Tibial artery (tissue), 4 donors: ENCODE data around the gene GPR89A.
"Not testable (repeated sequence)": the region's sequence is repeated elsewhere in the genome, so short reads cannot be mapped to it uniquely, and the experiment has no call there.

Experiments used
- DNase-seq, 2 donors: peaks; one replicate each; pipeline ENCODE4 v3.0.0-alpha.2; 2019
- H3K27ac ChIP-seq, 2 donors: fragments of 200-600 bp; sonication (generic) in 1 of 2; 1 replicate in 1 of 2; 2 replicates in 1 of 2; pipeline ENCODE4 v1.5.1; 2018 to 2019; ENCODE audit warnings: mild to moderate bottlenecking in 1 of 2
- H3K27me3 ChIP-seq, 2 donors: fragments of 200-600 bp; sonication (generic) in 1 of 2; one replicate each; pipeline versions ENCODE4 v1.5.1 to v1.6.0; 2016 to 2019
- H3K36me3 ChIP-seq, 3 donors: fragments of 200-600 bp; sonication (generic) in 2 of 3; one replicate each; pipeline ENCODE4 v1.5.1; 2016 to 2019; ENCODE audit warnings: mild to moderate bottlenecking in 2 of 3
- H3K4me1 ChIP-seq, 4 donors: fragments of 200-600 bp; sonication (generic) in 2 of 4; 1 replicate in 3 of 4; 2 replicates in 1 of 4; pipeline ENCODE4 v1.5.1; 2016 to 2019
- H3K4me3 ChIP-seq, 2 donors: fragments of 200-600 bp; sonication (generic) in 1 of 2; 1 replicate in 1 of 2; 2 replicates in 1 of 2; pipeline ENCODE4 v1.5.1; 2018 to 2019; ENCODE audit warnings: mild to moderate bottlenecking in 2 of 2
- H3K9me3 ChIP-seq, 3 donors: fragments of 200-600 bp; sonication (generic) in 1 of 3; one replicate each; pipeline ENCODE4 v1.5.1; 2016 to 2019
- CTCF ChIP-seq, 2 experiments: fragments of 200-600 bp in 1 of 2; fragments of 450-650 bp in 1 of 2; IDR thresholded peaks; one replicate each; pipeline ENCODE4 v1.5.1; 2017 to 2019; ENCODE audit warnings: antibody characterized with exemption in 2 of 2, mild to moderate bottlenecking in 1 of 2, moderate library complexity in 1 of 2
- intact Hi-C: fragments of 100-400 bp; cut with DNase I; formaldehyde crosslinking; loops from one replicate; pipeline ENCODE4 v1.15.0; 2023; ENCODE audit warnings: low total_unique reads

Gene GPR89A

DNA sequence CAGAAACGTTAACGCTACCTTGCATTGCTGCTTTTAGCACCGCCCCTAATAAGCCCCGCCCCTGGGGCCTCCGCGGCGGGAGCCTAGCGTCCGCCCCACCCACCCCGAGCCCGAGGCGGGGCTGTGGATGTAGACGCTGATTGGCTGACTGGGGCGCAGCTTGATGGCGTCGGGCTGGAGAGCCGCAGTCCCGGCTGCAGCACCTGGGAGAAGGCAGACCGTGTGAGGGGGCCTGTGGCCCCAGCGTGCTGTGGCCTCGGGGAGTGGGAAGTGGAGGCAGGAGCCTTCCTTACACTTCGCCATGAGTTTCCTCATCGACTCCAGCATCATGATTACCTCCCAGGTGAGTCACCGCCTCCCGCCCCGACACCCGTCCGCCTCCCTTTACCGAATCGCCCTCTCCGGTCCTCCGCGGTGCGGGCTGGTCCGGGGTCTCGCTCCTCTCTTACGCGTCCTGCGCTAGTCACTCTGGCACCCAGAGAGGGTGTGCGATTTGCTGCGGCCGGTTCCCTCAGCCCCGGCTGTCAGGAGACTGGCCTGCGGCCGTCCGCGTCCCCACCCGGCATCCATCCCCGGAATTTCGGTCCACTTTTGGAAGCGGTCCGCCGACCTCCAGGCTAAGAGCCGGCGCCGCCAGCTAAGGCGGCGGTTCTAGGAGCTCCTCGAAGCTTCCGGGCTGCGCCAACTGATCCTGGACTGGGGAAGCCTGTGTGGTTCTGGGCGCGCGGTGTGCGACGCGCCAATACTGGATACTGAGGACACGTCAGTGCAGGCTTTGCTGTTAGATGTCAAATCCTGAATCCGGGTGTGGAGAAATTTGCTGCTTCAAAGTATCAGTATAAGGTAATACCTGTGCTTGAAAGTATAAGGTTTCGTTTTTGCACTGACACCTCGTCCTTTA is at the start of gene GPR89A:
GPR89A (plus strand) TSS at position 156 of the 901 bp plus-strand sequence; CDS start at position 302, 146 bp downstream.
- Histone ChIP-seq H3K4me3 (peak within 1 kb of the TSS; percentile 75 to 95), H3K4me1 (peaks cover 0 to 12% (median 5%) of the 10 kb centered on the region in 4 donors), H3K27ac (peak within 1 kb of the TSS; percentile 83 to 93)
- H3K36me3 ChIP-seq, intact Hi-C loops, H3K9me3 ChIP-seq, H3K27me3 ChIP-seq: not testable (repeated sequence)
- peak; percentile 92 to 96 for DNase-seq

- DNase-seq, H3K4me1 ChIP-seq, intact Hi-C loops, H3K27ac ChIP-seq, H3K4me3 ChIP-seq, H3K9me3 ChIP-seq, H3K27me3 ChIP-seq, H3K36me3 ChIP-seq: not testable (repeated sequence)
These were observed 21.0 kb upstream of the GPR89A start for GRCh38 chr1:145586820-145587219.

DNA sequence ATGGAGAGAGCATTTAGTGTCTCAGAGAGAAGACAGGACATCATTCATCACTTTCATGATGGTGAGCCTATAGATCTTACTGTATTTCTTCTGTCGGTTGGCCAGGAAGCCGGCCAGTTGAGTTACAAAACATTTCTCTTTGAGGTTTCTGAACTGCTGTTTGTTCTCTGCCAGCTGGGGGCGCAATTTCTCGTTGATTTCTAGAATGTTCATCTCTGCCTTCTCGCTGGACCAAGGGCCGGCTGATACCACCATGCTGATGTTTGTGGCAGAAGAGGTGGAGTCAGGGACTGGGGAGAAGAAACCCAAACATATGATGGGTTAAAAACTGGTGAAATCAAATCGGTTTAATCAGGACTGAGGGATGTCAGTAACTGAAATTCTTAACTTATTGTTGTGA is 17.0 kb upstream of the GPR89A start:
- intact Hi-C loops, H3K36me3 ChIP-seq, H3K27me3 ChIP-seq, H3K27ac ChIP-seq, H3K4me3 ChIP-seq, H3K9me3 ChIP-seq, H3K4me1 ChIP-seq, DNase-seq: not testable (repeated sequence)

DNA sequence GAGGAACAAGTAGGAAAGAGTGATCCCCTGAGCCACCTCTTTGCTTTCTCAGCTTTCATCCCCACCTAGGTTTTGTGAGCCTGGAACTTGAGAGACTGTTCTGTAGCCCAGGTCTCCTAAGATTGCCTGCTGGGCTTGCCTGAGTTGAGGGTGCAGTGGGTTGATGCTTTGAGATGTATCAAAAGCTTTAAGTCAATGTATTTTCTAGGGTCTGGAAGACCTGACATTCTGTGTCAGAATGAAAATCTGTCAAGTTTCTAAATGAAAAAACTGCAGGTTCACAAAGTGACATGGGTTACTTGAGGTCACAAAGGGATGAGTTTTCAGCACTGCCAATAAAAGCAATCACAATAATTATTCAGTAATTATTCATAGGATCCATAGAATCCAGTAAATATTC is 15.4 kb upstream of the GPR89A start:
- DNase-seq, H3K9me3 ChIP-seq, H3K27ac ChIP-seq, H3K27me3 ChIP-seq, H3K4me1 ChIP-seq, intact Hi-C loops, H3K4me3 ChIP-seq, H3K36me3 ChIP-seq: not testable (repeated sequence)

GRCh38 chr1:145595421-145595820 is 12.4 kb upstream of the GPR89A start:
- H3K4me1 ChIP-seq, H3K36me3 ChIP-seq, intact Hi-C loops, DNase-seq, H3K9me3 ChIP-seq, H3K27me3 ChIP-seq, H3K4me3 ChIP-seq, H3K27ac ChIP-seq: not testable (repeated sequence)

DNA sequence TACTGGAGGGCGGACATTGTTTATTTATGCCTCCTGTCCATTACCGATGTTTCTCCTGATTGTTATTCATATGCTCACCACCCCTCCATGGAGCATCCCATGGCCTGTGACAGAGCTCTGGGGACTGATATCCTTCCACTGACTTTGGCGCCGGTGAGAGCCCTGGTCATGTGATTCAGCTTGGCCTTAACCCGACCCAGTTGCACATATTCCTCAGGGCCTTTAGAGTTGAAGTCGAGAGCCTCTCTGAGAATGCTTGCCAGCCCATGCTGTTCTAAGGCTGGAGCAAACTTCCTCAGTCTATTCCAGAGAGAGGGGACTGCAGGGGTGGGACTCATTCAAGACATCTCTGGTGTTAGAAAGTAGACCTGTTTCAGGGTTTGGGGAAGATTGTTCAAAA is 11.6 kb upstream of the GPR89A start:
- H3K4me3 ChIP-seq, H3K4me1 ChIP-seq, intact Hi-C loops, DNase-seq, H3K27ac ChIP-seq, H3K36me3 ChIP-seq, H3K9me3 ChIP-seq, H3K27me3 ChIP-seq: not testable (repeated sequence)

DNA sequence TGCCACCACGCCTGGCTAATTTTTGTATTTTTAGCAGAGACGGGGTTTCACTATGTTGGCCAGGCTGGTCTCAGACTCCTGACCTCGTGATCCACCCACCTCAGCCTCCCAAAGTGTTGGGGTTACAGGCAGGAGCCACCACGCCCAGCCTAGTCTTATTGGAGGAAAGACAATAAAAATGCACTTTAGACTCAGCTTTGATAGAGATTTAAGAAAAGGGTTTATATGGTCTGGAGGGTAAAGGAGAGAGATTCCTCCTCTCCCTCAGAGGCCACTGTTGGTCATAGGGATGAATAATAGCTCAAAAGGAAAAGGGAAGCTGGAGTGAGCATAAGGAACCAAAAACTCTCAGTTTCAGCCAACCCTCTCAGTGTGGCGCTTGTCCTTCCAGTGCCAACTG is 8.4 kb upstream of the GPR89A start:
- intact Hi-C loops, H3K9me3 ChIP-seq, H3K36me3 ChIP-seq, H3K27me3 ChIP-seq, DNase-seq, H3K4me3 ChIP-seq, H3K27ac ChIP-seq, H3K4me1 ChIP-seq: not testable (repeated sequence)

DNA sequence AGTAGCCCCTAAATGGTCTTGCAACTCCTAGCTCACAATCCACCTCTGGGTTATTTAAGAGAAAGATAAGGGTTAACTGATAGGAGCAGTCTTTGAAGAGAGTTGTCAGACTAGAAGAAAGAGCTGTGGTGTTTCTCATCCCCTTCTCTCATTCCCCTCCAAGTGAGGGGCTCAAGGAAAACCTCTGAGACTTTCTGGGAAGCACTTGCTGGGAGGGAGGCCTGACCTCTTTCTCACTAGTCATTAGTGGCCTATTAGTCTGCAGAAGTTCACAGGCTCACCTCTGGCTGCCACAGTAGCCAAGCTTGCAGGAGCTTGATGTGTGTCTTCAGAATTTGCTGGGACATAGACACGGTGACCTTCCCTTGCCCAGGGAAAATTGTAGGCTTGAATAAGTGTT is 6.2 kb upstream of the GPR89A start:
- Histone ChIP-seq H3K4me1 (no peaks in the 10 kb centered on the region), H3K36me3 (no peaks in the 10 kb centered on the region), H3K4me3 (no peak overlapping the region), H3K27me3 (no peaks in the 10 kb centered on the region), H3K27ac (no peak overlapping the region), H3K9me3 (no peaks in the 10 kb centered on the region)
- TF ChIP-seq CTCF (IDR thresholded peaks at IDR 0.05), result no peak
- no peak for DNase-seq
- intact Hi-C loops, result no loop called here

- H3K27me3 ChIP-seq, H3K4me3 ChIP-seq, H3K36me3 ChIP-seq, H3K9me3 ChIP-seq, DNase-seq, H3K27ac ChIP-seq, intact Hi-C loops: not testable (repeated sequence)
- peaks cover 0 to 12% (median 5%) of the 10 kb centered on the region in 4 donors for H3K4me1 ChIP-seq
These were observed 948 bp upstream of the GPR89A start for GRCh38 chr1:145606840-145607239.

- intact Hi-C loops, H3K27me3 ChIP-seq, H3K9me3 ChIP-seq, H3K36me3 ChIP-seq, H3K27ac ChIP-seq, DNase-seq, H3K4me3 ChIP-seq: not testable (repeated sequence)
- H3K4me1 ChIP-seq, result peaks cover 0 to 12% (median 5%) of the 10 kb centered on the region in 4 donors
These were observed 499 bp upstream of the GPR89A start for GRCh38 chr1:145607289-145607688.

DNA sequence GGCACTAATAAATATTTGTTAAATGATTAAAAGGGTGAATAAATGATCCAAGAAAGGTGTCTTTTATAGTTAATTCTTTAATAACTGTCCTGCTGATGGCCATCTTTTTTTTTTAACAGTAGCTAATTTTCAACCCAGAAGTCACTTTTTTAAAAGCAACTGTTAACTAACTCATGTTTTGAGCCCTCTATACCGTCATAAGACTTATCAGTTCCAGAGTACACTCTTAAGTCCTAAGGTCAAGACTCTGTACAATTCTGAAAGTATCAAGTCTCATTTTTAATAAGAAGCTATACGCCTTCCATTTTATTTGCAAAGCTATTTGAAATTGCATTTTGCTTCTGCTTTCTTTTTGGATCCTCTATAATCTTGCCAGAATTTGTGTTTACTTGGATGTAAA is 3.0 kb downstream of the GPR89A start:
- H3K27me3 ChIP-seq, DNase-seq: not testable (repeated sequence)

GRCh38 chr1:145620073-145620472 is 12.3 kb downstream of the GPR89A start:
- intact Hi-C loops, result not testable (repeated sequence)

More for the DNA sequence above, 3.0 kb downstream of the GPR89A start:
- H3K4me1 ChIP-seq, result peaks cover 0 to 12% (median 5%) of the 10 kb centered on the region in 4 donors
- H3K4me3 ChIP-seq, intact Hi-C loops, H3K36me3 ChIP-seq, H3K27ac ChIP-seq, H3K9me3 ChIP-seq: not testable (repeated sequence)

DNA sequence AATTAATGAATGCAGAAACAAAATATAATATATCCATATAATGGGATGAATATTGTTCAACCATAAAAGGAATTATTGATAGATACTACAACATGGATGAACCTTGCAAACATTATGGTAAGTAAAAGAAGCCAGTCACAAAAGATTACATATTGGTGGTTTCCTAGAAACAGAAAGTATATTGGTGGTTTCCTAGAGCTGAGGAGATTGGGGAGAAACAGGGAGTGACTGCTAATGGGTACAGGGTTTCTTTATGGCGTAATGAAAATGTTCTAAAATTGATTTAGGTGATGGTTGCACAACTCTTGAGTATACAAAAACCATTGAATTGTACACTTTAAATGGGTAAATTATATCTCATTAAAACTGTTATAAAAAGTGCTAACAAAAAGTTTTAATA is 14.4 kb downstream of the GPR89A start:
- H3K9me3 ChIP-seq, H3K4me3 ChIP-seq, intact Hi-C loops, DNase-seq, H3K4me1 ChIP-seq, H3K36me3 ChIP-seq, H3K27me3 ChIP-seq, H3K27ac ChIP-seq: not testable (repeated sequence)

More at GRCh38 chr1:145620073-145620472, 12.3 kb downstream of the GPR89A start:
- not testable (repeated sequence) for H3K27me3 ChIP-seq, H3K36me3 ChIP-seq, DNase-seq, H3K4me3 ChIP-seq, H3K9me3 ChIP-seq, H3K27ac ChIP-seq, H3K4me1 ChIP-seq
